Naive thymus-derived CD8-positive, alpha-beta T cell (primary cell): Measurements from ENCODE around the gene GOLIM4. TPM values are rescaled to one million over a fixed set of nuclear protein-coding genes. Genes with fewer than 3 reads are reported as not detected.
A peak's percentile ranks its signal among the peaks of the same experiment; 100 is the strongest.
"Not testable (repeated sequence)": the region's sequence is repeated elsewhere in the genome, so short reads cannot be mapped to it uniquely, and the experiment has no call there.

Source experiments
- ATAC-seq, 2 donors: fragments of 150-1000 bp; cut with Tn5 transposase in 1 of 2; sonication (Bioruptor Pico), chemical (Tn5 transposase) in 1 of 2; 1 replicate in 1 of 2; 2 replicates in 1 of 2; pipeline ENCODE4 v1.10.0; 2021; ENCODE audit warnings: mild to moderate bottlenecking in 2 of 2, moderate library complexity in 2 of 2
- POLR2A ChIA-PET: fragments of 350-600 bp; sonication (Branson Sonifier 250); formaldehyde crosslinking; loops from one replicate; lab custom pipeline; 2021; ENCODE audit warnings: antibody characterized with exemption; lab: Charles Lee
- DNase-seq, 10 donors: peaks; one replicate each; pipeline versions ENCODE4 v3.0.0 to v3.0.0-alpha.2; 2020 to 2022
- H3K27ac Mint-ChIP-seq, 10 donors: one replicate each; pipeline ENCODE4 v1.8.0; 2020 to 2022; ENCODE audit warnings: mild to moderate bottlenecking in 10 of 10, mixed read lengths in 10 of 10, moderate library complexity in 4 of 10, inconsistent platforms in 1 of 10
- H3K27me3 Mint-ChIP-seq, 5 donors: one replicate each; pipeline ENCODE4 v1.8.0; 2021 to 2022; ENCODE audit warnings: mixed read lengths in 5 of 5
- H3K36me3 Mint-ChIP-seq, 3 donors: one replicate each; pipeline ENCODE4 v1.8.0; 2020 to 2022; ENCODE audit warnings: mixed read lengths in 3 of 3, mild to moderate bottlenecking in 2 of 3, inconsistent platforms in 1 of 3
- H3K4me1 Mint-ChIP-seq, 4 donors: one replicate each; pipeline ENCODE4 v1.8.0; 2021 to 2022; ENCODE audit warnings: mixed read lengths in 4 of 4
- H3K4me3 Mint-ChIP-seq, 10 donors: one replicate each; pipeline ENCODE4 v1.8.0; 2020 to 2022; ENCODE audit warnings: mild to moderate bottlenecking in 10 of 10, mixed read lengths in 10 of 10, moderate library complexity in 6 of 10, inconsistent platforms in 1 of 10
- H3K9me3 Mint-ChIP-seq, 9 donors: one replicate each; pipeline ENCODE4 v1.8.0; 2020 to 2022; ENCODE audit warnings: mixed read lengths in 9 of 9, mild to moderate bottlenecking in 3 of 9, inconsistent platforms in 1 of 9, moderate library complexity in 1 of 9
- polyA plus RNA-seq, 3 donors: library from polyadenylated mRNA; unstranded; fragments of 300-500 nt; fragmentation: Illumina TruSeq; gene quantifications; one replicate each; pipeline ENCODE4 v1.2.3, GENCODE V29; 2021
- total RNA-seq, 8 experiments: library from RNA in 2 of 8; stranded (reverse) in 2 of 8; gene quantifications; one replicate each; pipeline ENCODE4 v1.2.3 and lab custom pipeline; 2021 to 2026

GOLIM4 gene
- total and polyA plus RNA-seq, 5 experiments from 2014 or later: 0.17 to 0.66 (median 0.25) TPM; not detected in 1

DNA sequence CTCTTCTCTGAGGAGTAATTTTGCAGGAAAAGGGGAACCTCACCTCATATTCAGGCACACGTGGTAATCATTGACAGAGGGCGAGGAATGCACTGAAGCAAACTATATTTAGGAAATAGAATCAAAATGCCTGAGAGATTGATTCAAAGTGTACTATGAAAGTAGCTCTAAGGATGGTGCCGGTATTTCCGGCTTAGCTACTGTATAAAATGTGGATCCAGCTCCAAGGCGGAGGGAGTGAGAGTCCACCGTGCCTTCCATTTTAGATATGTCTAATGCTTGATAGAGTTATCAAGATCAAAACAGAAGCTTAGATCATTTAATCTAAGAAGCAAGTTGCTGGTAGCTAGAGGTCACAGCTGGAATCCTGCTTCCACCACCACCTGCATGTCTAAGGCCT is 33.0 kb downstream of the GOLIM4 start:
- ATAC-seq: no peak
- Mint-ChIP-seq H3K4me1 (peaks cover 0 to 13% (median 3%) of the 10 kb centered on the region in 4 donors), H3K4me3 (no peak overlapping the region), H3K36me3 (no peaks in the 10 kb centered on the region), H3K27me3 (peaks cover 0 to 12% (median 0%) of the 10 kb centered on the region in 5 donors), H3K27ac (no peak overlapping the region), H3K9me3 (no peaks in the 10 kb centered on the region)
- POLR2A ChIA-PET: no interaction called here
- no peak for DNase-seq

DNA sequence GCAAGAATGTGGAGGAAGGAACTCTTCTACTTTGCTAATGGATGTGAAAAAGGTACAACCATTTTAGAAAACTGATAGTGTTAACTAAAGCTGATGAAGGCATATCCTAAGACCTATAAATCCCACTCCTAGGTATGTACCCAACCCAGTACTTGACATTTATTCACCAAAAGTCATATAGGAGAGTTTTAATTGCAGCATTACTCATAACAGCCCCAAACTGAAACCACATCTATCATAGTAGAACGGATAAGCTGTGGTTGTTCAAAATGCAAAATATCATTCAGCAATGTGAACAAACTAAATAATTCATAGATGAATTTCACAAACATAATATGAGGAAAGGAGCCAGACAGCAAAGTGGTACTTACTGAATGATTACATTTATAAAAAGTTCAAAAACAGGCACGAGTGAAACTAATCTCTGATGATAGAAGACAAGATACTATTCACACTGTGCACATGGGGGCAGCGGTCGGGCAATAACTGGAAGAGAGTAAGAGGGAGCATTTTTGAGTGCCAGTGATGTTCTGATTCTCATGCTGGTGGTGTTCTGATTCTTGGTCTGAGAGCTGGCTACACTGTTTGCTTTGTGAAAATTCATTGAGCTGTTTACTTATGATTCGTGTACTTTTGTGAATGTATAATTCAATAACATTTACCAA is 34.3 kb downstream of the GOLIM4 start:
- H3K36me3 Mint-ChIP-seq: no peaks in the 10 kb centered on the region
- H3K27ac Mint-ChIP-seq: no peak overlapping the region
- ATAC-seq (no peak), DNase-seq (no peak)
- H3K9me3 Mint-ChIP-seq: peaks cover 0 to 8% (median 0%) of the 10 kb centered on the region in 9 donors
- H3K4me1 Mint-ChIP-seq: peaks cover 0 to 8% (median 3%) of the 10 kb centered on the region in 4 donors
- POLR2A ChIA-PET: no interaction called here
- H3K27me3 Mint-ChIP-seq: peaks cover 0 to 12% (median 0%) of the 10 kb centered on the region in 5 donors
- H3K4me3 Mint-ChIP-seq: peak overlapping the region in 2 of 10 donors; percentile 4 to 9

DNA sequence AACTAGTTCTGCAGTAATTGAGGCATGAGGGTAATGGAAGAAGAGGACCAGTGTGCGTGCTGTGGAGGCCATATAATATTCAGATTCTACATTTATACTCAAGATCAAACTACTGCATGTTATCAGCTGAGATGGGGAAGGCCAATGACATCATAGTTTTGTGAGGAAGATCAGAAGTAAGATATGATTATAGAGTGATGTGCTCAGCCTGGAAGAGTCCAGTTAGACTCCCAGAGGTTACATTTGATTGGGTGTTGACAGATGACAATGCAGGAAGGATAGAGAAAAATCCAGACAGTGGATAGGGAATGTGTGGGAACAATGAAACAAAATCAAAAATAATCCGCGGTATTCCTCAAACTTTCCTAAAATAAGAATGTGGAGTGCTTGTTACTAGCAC is 35.4 kb downstream of the GOLIM4 start:
- ATAC-seq: no peak
- peaks cover 0 to 12% (median 0%) of the 10 kb centered on the region in 5 donors for H3K27me3 Mint-ChIP-seq
- POLR2A ChIA-PET: no interaction called here
- peaks cover 0 to 6% (median 3%) of the 10 kb centered on the region in 4 donors for H3K4me1 Mint-ChIP-seq
- H3K4me3 Mint-ChIP-seq: no peak overlapping the region
- H3K36me3 Mint-ChIP-seq: no peaks in the 10 kb centered on the region
- H3K9me3 Mint-ChIP-seq: peaks cover 0 to 12% (median 0%) of the 10 kb centered on the region in 9 donors
- DNase-seq: no peak
- no peak overlapping the region for H3K27ac Mint-ChIP-seq

DNA sequence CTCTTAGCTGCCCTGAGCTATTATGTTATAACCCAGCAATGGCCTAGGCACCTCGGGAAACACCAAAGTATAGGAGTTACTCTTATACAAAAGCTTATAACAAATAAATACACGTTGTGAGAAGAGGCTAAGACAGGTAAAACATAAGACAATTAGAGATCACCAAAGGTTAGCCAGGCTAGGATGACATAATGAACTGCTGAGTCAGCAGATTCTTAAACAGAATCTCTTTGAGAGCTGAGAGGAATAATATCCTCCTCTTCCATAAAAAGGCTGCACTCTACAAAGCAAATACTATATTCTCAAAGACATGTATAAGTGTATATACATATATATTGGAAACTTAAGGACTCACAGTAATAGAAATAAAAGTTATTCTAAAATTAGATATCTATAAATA is 37.2 kb downstream of the GOLIM4 start:
- H3K4me1 Mint-ChIP-seq: peaks cover 0 to 6% (median 3%) of the 10 kb centered on the region in 4 donors
- peaks cover 0 to 16% (median 0%) of the 10 kb centered on the region in 9 donors for H3K9me3 Mint-ChIP-seq
- POLR2A ChIA-PET: no interaction called here
- no peak for ATAC-seq
- H3K4me3 Mint-ChIP-seq: no peak overlapping the region
- H3K27ac Mint-ChIP-seq: no peak overlapping the region
- peaks cover 0 to 14% (median 3%) of the 10 kb centered on the region in 5 donors for H3K27me3 Mint-ChIP-seq
- DNase-seq: no peak
- H3K36me3 Mint-ChIP-seq: no peaks in the 10 kb centered on the region

DNA sequence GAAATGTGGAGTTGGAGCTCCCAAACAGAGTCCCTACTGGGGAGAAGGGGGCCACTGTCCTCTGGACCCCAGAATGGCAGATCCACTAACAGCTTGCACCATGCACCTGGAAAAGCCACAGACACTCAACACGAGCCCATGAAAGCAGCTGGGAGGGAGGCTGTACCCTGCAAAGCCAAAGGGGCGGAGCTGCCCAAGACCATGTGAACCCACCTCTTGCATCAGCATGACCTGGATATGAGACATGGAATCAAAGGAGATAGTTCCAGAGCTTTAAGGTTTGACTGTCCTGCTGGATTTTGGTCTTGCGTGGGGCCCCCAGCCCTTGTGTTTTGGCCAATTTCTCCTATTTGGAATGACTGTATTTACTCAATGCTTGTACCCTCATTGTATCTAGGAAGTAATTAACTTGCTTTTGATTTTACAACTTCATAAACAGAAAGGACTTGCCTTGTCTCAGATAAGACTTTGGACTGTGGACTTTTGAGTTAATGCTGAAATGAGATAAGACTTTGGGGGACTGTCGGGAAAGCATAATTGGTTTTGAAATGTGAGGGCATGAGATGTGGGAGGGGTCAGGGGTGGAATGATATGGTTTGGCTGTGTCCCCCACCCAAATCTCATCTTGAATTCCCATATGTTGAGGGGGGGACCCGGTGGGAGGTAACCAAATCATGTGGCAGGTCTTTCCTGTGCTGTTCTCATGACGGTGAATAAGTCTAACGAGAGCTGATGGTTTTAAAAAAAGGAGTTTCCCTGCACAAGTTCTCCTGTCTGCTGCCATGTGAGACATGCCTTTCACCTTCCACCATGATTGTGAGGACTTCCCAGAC is 39.1 kb downstream of the GOLIM4 start:
- H3K4me1 Mint-ChIP-seq, DNase-seq, H3K36me3 Mint-ChIP-seq, H3K4me3 Mint-ChIP-seq, H3K27ac Mint-ChIP-seq, POLR2A ChIA-PET, ATAC-seq: not testable (repeated sequence)
- peaks cover 0 to 14% (median 3%) of the 10 kb centered on the region in 5 donors for H3K27me3 Mint-ChIP-seq
- H3K9me3 Mint-ChIP-seq: peaks cover 0 to 16% (median 0%) of the 10 kb centered on the region in 9 donors

DNA sequence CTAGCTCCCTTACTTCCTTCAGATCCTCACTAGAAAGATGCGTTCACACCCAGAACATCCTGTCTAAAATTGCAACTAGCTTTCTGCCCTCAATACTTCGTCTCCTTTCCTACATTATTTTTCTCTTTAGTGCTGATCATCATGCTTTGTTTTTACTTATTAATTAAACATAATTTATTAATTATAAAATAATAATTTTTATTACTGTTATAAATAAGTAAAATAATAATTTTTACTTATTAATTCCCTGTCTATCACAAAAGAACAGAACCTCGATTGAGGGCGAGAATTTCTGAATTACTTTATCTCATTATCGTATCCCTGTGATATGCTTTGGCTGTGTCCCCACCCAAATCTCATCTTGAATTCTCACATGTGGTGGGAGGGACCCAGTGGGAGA is 41.3 kb downstream of the GOLIM4 start:
- no peak for DNase-seq
- POLR2A ChIA-PET: no interaction called here
- peaks cover 0 to 12% (median 5%) of the 10 kb centered on the region in 5 donors for H3K27me3 Mint-ChIP-seq
- H3K4me1 Mint-ChIP-seq: no peaks in the 10 kb centered on the region
- no peak overlapping the region for H3K4me3 Mint-ChIP-seq
- H3K27ac Mint-ChIP-seq: no peak overlapping the region
- ATAC-seq: no peak
- no peaks in the 10 kb centered on the region for H3K36me3 Mint-ChIP-seq
- H3K9me3 Mint-ChIP-seq: peaks cover 0 to 16% (median 0%) of the 10 kb centered on the region in 9 donors

DNA sequence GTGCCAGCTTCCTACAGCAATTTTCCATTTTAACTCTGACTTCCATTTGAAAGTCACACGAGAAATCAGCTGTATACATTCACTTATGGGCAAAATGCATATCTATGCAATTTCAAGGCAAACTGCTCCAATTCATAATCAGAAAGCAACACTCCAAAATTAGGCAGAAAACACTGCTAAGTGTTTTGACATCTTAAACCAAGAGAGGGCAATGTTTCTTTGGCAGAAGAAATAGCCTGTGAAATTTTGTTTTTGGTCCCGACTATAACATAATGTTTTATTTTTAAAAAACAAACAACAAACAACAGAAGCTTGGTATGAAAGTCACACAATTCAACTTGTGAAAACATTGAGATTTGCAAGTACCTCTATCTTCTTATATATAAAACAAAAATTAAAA is 42.6 kb downstream of the GOLIM4 start:
- H3K4me1 Mint-ChIP-seq: no peaks in the 10 kb centered on the region
- peaks cover 0 to 12% (median 6%) of the 10 kb centered on the region in 5 donors for H3K27me3 Mint-ChIP-seq
- H3K36me3 Mint-ChIP-seq: no peaks in the 10 kb centered on the region
- DNase-seq (no peak), ATAC-seq (no peak)
- peaks cover 0 to 16% (median 0%) of the 10 kb centered on the region in 9 donors for H3K9me3 Mint-ChIP-seq
- POLR2A ChIA-PET: no interaction called here
- no peak overlapping the region for H3K27ac Mint-ChIP-seq
- no peak overlapping the region for H3K4me3 Mint-ChIP-seq

DNA sequence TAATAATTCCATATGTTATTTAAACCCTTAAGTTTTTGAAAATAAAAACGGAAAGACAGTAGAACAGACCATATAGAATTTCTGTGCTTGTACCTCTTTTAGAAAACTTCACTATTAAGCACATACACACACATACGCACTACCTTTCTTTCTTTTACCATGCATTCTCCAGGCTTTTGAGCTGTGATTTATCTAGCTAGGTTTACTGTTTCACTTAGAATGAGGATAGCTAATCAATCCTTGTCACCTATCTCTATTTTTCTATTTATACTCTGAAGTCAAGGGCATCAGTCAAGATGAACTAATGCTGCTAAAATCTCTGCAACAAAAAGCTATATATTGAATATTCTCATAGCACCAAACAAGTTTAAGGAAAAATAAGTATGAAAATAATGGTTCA is 43.2 kb downstream of the GOLIM4 start:
- H3K27me3 Mint-ChIP-seq: peaks cover 0 to 12% (median 6%) of the 10 kb centered on the region in 5 donors
- ATAC-seq (no peak), DNase-seq (no peak)
- H3K4me1 Mint-ChIP-seq: no peaks in the 10 kb centered on the region
- peaks cover 0 to 16% (median 0%) of the 10 kb centered on the region in 9 donors for H3K9me3 Mint-ChIP-seq
- H3K4me3 Mint-ChIP-seq: no peak overlapping the region
- H3K27ac Mint-ChIP-seq: no peak overlapping the region
- POLR2A ChIA-PET: no interaction called here
- no peaks in the 10 kb centered on the region for H3K36me3 Mint-ChIP-seq

DNA sequence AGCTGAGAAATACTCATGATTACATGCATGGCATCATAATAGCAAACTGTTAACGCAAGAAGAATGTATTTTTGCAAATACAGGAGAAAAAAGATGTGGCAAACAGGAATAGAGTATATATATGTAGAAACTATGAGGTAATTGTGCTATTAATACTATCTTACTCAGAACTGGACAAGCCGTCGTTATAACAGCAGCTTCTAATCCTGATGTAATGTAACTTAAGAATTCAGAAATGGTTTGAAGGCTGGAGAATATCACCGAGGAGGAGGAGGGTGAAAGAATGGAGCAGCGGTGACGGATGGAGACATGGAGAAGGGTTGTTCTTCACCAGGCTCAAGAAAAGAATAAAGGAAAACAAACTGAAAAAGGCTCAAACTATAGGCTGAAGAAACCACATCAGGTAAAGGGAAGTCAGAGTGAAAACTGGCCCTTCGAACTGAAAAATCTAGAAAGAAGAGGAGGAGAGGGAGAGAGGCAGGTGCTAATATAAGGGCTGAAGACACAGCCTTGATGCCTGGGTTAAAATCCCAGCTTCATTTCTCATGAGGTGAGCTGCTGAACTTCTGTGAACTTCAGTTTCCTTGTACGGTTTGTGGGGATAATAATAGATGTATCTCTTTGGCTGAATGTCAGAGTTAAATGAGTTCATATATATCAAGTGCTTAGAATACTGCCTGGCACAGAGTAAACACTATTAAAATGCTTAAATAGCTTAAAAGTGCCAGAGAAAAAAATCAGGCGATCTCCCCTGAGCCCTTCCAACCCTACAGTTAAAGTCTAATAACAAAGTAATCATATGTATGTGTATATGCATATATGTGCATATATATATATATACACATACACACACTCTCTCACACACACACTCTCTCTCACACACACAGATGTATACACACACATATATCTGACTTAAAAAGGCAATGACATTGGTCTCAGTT is 43.9 kb downstream of the GOLIM4 start:
- H3K4me1 Mint-ChIP-seq: no peaks in the 10 kb centered on the region
- POLR2A ChIA-PET: no interaction called here
- no peaks in the 10 kb centered on the region for H3K36me3 Mint-ChIP-seq
- no peak overlapping the region for H3K4me3 Mint-ChIP-seq
- ATAC-seq (no peak), DNase-seq (no peak)
- peaks cover 0 to 11% (median 0%) of the 10 kb centered on the region in 9 donors for H3K9me3 Mint-ChIP-seq
- H3K27ac Mint-ChIP-seq: no peak overlapping the region
- H3K27me3 Mint-ChIP-seq: peaks cover 0 to 12% (median 6%) of the 10 kb centered on the region in 5 donors

DNA sequence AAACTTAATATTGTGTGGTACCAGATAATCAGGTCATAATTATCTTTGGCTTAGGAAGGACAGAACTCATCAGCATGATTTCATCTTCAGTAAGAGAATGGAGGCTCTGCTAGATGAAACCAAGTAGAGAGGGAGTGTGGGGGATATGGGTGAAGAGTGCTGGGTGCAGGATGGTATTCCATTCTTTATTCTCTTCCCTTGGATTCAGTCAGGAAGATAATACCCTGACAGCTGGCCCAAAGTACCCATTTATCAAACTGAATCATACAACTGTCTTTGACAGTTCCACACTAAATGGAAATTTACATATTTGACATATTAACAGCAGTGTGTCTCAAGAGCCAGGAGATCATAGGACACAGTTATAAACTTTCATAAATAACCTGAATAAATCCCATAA is 44.7 kb downstream of the GOLIM4 start:
- Mint-ChIP-seq H3K27ac (no peak overlapping the region), H3K27me3 (peaks cover 0 to 12% (median 6%) of the 10 kb centered on the region in 5 donors), H3K4me1 (no peaks in the 10 kb centered on the region), H3K9me3 (peaks cover 0 to 8% (median 0%) of the 10 kb centered on the region in 9 donors), H3K36me3 (no peaks in the 10 kb centered on the region), H3K4me3 (no peak overlapping the region)
- DNase-seq (no peak), ATAC-seq (no peak)
- POLR2A ChIA-PET: no interaction called here

DNA sequence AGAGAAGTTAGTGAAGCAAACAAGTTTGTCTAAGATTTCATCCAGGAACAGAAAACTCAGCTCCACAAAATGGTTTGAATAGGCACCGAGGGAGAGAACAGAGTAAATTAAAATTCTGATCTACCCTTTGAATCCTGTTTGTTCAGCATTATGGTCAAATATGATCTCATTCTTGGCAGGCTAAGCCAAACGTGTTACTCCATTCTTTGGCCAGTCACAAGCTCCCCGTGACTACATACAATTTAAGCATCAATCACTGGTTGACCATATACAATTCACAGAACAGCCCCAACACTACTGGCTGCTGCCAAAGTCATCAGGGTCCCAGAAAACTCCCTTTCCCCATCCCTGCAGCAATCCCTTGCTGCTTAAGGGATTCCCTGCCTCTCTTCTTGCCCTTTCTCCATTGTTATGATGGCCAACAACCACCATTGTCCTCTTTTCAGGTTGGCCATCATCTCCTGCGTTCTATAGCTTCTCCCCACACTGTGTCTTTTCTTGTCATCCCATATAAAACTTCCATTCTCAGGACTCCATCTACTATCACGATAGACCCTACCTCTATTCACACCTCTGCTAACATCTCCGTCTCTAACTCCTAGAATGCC is 46.3 kb downstream of the GOLIM4 start:
- no peaks in the 10 kb centered on the region for H3K9me3 Mint-ChIP-seq

More for the DNA sequence above, 46.3 kb downstream of the GOLIM4 start:
- DNase-seq (no peak), ATAC-seq (no peak)
- H3K4me1 Mint-ChIP-seq: no peaks in the 10 kb centered on the region
- H3K27me3 Mint-ChIP-seq: peaks cover 0 to 12% (median 4%) of the 10 kb centered on the region in 5 donors
- POLR2A ChIA-PET: no interaction called here
- H3K27ac Mint-ChIP-seq: no peak overlapping the region
- H3K36me3 Mint-ChIP-seq: no peaks in the 10 kb centered on the region
- no peak overlapping the region for H3K4me3 Mint-ChIP-seq
